KMS-11 (cell line): Measurements from ENCODE around the gene MMP24.

Experiments used
- H2AFZ ChIP-seq: fragments of 200-600 bp; sonication (generic); 2 replicates; pipeline ENCODE4 v1.6.1; 2016; ENCODE audit warnings: antibody characterized with exemption, mixed run types, low read depth
- H3K27ac ChIP-seq: fragments of 200-600 bp; sonication (generic); 2 replicates; pipeline ENCODE4 v1.6.1; 2016; ENCODE audit warnings: mild to moderate bottlenecking, mixed run types
- H3K27me3 ChIP-seq: fragments of 200-600 bp; sonication (generic); 2 replicates; pipeline ENCODE4 v1.6.1; 2017; ENCODE audit warnings: mild to moderate bottlenecking, low read depth, mixed run types, moderate library complexity; ENCODE audit not compliant: insufficient read depth
- H3K36me3 ChIP-seq: fragments of 200-600 bp; sonication (generic); 2 replicates; pipeline ENCODE4 v1.6.1; 2017; ENCODE audit warnings: mild to moderate bottlenecking, mixed run types; ENCODE audit not compliant: insufficient read depth
- H3K4me1 ChIP-seq: fragments of 200-600 bp; sonication (generic); 2 replicates; pipeline ENCODE4 v1.6.1; 2016; ENCODE audit warnings: mild to moderate bottlenecking, low read depth, mixed run types; ENCODE audit not compliant: poor library complexity, severe bottlenecking
- H3K4me2 ChIP-seq: fragments of 200-600 bp; sonication (generic); 2 replicates; pipeline ENCODE4 v1.7.0; 2016; ENCODE audit warnings: mild to moderate bottlenecking, mixed run types
- H3K4me3 ChIP-seq: fragments of 200-600 bp; sonication (generic); IDR thresholded peaks from 2 replicates; pipeline ENCODE4 v1.6.1; 2017; ENCODE audit warnings: low read depth, low read length, mixed read lengths; ENCODE audit not compliant: insufficient read depth
- H3K79me2 ChIP-seq: fragments of 200-600 bp; sonication (generic); 2 replicates; pipeline ENCODE4 v1.6.1; 2016; ENCODE audit warnings: low read depth, mixed run types; ENCODE audit not compliant: insufficient read depth
- H3K9ac ChIP-seq: fragments of 200-600 bp; sonication (generic); 2 replicates; pipeline ENCODE4 v1.6.1; 2016; ENCODE audit warnings: mild to moderate bottlenecking, mixed run types
- H4K20me1 ChIP-seq: fragments of 200-600 bp; sonication (generic); 2 replicates; pipeline ENCODE4 v1.6.1; 2016; ENCODE audit warnings: mild to moderate bottlenecking, mixed run types; ENCODE audit not compliant: insufficient read depth
- TF ChIP-seq, protein P1 (sequence below): fragments of 200-600 bp; sonication (generic); conservative IDR thresholded peaks from 2 replicates; pipeline ENCODE4 v1.6.1; 2017; ENCODE audit warnings: low read depth, mild to moderate bottlenecking, antibody characterized with exemption, low read length, moderate library complexity, mixed read lengths

MMP24 gene

GRCh38 chr20:35281506-35282101, 55.1 kb downstream of the MMP24 start:
- Histone ChIP-seq H4K20me1 (no peaks in the 10 kb centered on the region), H3K27me3 (no peaks in the 10 kb centered on the region), H3K9ac (no peak overlapping the region), H3K4me2 (no peak overlapping the region), H2AFZ (no peak overlapping the region), H3K4me1 (peaks cover 20% of the 10 kb centered on the region), H3K4me3 (no peak overlapping the region), H3K27ac (no peak overlapping the region), H3K36me3 (peaks cover 26% of the 10 kb centered on the region; the same call in 1 of the 2 replicates), H3K79me2 (peaks cover 34% of the 10 kb centered on the region)
- TF ChIP-seq, protein P1, sequence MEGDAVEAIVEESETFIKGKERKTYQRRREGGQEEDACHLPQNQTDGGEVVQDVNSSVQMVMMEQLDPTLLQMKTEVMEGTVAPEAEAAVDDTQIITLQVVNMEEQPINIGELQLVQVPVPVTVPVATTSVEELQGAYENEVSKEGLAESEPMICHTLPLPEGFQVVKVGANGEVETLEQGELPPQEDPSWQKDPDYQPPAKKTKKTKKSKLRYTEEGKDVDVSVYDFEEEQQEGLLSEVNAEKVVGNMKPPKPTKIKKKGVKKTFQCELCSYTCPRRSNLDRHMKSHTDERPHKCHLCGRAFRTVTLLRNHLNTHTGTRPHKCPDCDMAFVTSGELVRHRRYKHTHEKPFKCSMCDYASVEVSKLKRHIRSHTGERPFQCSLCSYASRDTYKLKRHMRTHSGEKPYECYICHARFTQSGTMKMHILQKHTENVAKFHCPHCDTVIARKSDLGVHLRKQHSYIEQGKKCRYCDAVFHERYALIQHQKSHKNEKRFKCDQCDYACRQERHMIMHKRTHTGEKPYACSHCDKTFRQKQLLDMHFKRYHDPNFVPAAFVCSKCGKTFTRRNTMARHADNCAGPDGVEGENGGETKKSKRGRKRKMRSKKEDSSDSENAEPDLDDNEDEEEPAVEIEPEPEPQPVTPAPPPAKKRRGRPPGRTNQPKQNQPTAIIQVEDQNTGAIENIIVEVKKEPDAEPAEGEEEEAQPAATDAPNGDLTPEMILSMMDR, result no peak

DNA sequence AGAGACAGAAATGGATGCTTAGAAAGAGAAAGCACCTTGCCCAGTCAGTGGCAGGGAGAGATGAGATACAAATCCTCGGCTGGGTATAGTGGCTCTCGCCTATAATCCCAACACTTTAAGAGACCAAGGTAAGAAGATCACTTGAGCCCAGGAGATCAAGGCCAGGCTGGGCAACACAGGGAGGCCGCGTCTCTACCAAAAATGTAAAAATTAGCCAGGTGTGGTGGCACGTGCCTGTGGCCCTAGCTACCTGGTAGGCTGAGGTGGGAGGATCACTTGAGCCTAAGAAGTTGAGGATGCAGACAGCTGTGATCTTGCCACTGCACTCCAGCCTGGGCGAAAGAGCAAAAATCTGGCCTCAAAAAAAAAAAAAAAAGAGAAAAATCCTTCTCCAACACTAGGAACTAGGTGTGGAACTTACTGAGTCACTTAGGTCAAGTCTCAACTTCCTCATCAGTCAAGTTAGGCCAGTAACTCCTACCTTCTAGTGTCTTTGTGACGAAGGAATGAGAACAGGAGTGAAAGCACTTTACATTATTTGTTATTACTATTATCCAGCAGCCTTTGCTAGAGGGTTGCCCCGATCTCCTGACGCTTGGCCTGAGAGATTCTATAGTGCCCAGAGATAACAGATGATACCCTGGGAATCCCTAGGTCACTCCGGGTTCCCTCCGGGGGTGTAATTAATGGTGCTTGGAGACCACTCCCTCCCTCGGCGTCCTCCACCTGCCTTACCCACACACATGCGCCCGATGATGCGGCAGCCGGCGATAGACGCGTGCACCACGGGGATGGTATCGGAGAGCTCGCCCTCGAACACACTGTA, 57.2 kb downstream of the MMP24 start:
- peak overlapping the region; percentile 46; the same call in 1 of the 2 replicates for H3K27ac ChIP-seq
- peak overlapping the region; percentile 83 for H3K9ac ChIP-seq
- peak overlapping the region; percentile 99 for H2AFZ ChIP-seq
- peaks cover 16% of the 10 kb centered on the region for H3K4me1 ChIP-seq
- H3K4me3 ChIP-seq, result peak overlapping the region; percentile 38
- no peaks in the 10 kb centered on the region for H4K20me1 ChIP-seq
- H3K27me3 ChIP-seq, result no peaks in the 10 kb centered on the region; the same call in 1 of the 2 replicates
- TF ChIP-seq, protein P1, result no peak
- H3K79me2 ChIP-seq, result peaks cover 33% of the 10 kb centered on the region
- peak overlapping the region; percentile 91 for H3K4me2 ChIP-seq
- H3K36me3 ChIP-seq, result peaks cover 22% of the 10 kb centered on the region; the same call in 1 of the 2 replicates

DNA sequence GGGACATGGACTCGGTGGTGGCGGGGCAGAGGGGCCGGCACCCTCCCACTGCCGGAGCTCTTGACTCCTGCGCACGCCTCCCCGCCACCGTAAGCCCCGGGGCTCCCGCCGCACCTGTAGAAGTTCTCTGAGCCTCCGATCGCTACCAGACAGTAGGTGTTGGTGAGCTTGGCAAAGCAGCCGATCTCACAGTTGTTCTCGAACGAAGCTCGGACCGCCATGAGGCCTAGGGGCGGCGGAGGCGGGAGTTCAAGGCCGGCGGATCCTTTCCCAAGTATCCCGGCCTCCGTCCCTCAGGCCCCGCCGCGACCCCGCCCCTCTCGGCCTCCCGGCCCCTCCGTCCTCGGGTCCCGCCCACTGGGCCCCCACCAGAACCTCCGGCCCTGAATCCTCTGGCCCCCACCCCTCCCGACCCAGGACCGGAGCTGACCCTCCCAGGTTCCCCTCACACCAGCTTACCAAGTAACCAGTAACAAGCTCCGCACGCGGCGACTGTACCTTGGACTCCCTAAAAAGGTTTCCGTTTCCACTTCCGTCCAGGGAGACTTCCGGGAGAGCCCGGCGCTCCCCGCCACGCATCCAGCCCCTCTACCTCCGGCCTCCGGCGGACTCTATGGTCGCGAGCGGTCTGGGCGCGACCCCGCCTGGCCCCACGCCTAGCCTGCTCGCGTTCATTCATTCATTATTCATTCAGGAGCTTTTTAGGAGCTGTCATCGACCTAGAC, 57.9 kb downstream of the MMP24 start, which contains the start of gene EIF6:
EIF6 (minus strand) TSS at position 506 of the 725 bp plus-strand sequence; CDS start at position 221, 285 bp downstream.
- peak within 1 kb of the TSS; percentile 91 for H3K4me2 ChIP-seq
- H3K79me2 ChIP-seq, result peaks cover 33% of the 10 kb centered on the region
- peak within 1 kb of the TSS; percentile 83 for H3K9ac ChIP-seq
- peak within 1 kb of the TSS; percentile 38 for H3K4me3 ChIP-seq
- TF ChIP-seq, protein P1, result no peak
- H3K27me3 ChIP-seq, result peaks cover 5% of the 10 kb centered on the region; the same call in 1 of the 2 replicates
- H2AFZ ChIP-seq, result peak within 1 kb of the TSS; percentile 99
- no peaks in the 10 kb centered on the region for H4K20me1 ChIP-seq
- peaks cover 16% of the 10 kb centered on the region for H3K4me1 ChIP-seq
- H3K36me3 ChIP-seq, result peaks cover 19% of the 10 kb centered on the region; the same call in 1 of the 2 replicates
- H3K27ac ChIP-seq, result peak within 1 kb of the TSS; percentile 46
